Measurements from ENCODE around the gene PPP2CA.

Gene PPP2CA

DNA sequence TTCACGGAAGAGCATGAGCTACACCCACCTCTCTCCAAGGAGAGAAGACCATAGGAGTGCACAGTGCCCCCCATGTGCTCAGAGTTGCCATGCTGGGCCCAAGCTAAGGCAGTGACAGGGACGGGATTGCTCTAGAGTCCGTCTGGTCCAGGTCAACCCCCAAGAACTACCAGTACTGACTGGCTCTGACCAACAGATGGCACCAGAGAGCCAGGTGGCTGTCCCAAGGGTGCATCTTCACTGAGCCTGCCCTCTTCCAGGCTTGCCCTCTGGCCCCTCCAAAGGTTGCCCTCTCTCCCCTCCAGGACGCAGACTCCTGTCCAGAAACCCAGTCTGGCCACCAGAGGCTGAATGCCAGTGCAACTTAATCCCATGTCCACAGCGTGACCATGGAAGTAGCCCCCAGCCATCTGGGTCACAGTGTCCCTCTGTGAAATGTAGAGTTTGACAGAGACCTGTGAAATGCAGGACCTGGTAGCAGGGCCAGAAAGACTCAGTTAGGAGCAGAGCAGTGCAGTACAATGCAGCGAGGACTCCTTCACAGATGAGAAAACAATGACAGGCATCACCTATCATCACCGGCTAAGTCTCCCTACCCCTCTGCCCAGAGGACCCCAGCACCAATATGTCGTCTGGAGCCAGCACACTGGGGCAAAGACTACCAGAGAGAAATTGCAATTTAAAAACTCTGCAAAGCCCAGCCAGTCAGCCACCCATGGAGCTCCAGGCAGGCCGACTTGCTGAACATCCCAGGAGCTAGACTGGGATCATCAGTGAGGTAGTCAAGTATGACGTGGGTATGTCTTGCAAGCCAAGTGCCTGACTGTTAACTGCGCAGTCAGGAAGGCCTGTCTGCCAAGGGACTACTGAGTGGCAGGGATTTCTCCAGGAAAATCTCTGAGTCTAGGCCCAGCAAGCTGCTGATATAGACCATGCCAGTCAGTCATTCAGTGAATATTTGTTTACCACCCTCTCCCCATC, 41.4 kb downstream of the PPP2CA start:
- Histone ChIP-seq H3K27ac (no peak overlapping the region), H3K4me3 (no peak overlapping the region), H3K4me2 (no peak overlapping the region), H3K4me1 (peaks cover 0 to 15% (median 0%) of the 10 kb centered on the region in 10 experiments; a peak in 7 of 20 replicates), H3K36me3 (no peaks in the 10 kb centered on the region), H3K9ac (peak overlapping the region in 1 of 11 experiments; percentile 2; a peak in 1 of 22 replicates), H3K27me3 (no peaks in the 10 kb centered on the region), H3K9me3 (replicated peaks in 1 of 11) (no peaks in the 10 kb centered on the region), H4K20me1 (peaks cover 0 to 26% (median 9%) of the 10 kb centered on the region in 11 experiments; a peak in 11 of 22 replicates)
- TF ChIP-seq Cebpa-rat (IDR thresholded peaks at IDR 0.05) = no peak

DNA sequence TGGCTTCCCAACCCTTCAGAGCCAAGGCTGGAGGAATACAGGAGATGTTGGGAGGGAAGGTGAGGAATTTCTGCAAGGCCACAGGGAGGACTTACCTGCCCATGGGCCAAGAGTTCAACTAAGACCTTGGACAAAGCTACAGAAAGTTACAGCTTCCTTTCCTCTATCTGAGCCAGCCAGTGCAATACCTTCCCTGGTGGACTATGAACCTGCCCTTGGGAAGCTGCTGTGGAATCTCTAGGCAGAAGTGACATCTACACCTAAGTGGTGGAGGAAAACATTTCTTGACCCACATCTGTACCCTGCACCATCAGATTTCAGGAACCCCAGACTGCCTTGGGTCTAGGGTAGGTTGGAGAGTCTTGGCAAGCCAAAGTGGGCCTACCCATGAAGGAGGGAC, 42.4 kb downstream of the PPP2CA start:
- no peaks in the 10 kb centered on the region for H3K36me3 ChIP-seq
- no peak overlapping the region for H3K4me3 ChIP-seq
- H3K4me2 ChIP-seq = no peak overlapping the region
- H4K20me1 ChIP-seq = peaks cover 0 to 20% (median 5%) of the 10 kb centered on the region in 11 experiments; a peak in 11 of 22 replicates
- no peaks in the 10 kb centered on the region for H3K9me3 ChIP-seq (replicated peaks in 1 of 11)
- no peak for TF ChIP-seq Cebpa-rat (IDR thresholded peaks at IDR 0.05)
- H3K27ac ChIP-seq = no peak overlapping the region
- H3K4me1 ChIP-seq = peaks cover 0 to 7% (median 0%) of the 10 kb centered on the region in 10 experiments; a peak in 6 of 20 replicates
- 0 out of 22 replicates have a peak overlapping the region, but pooled peaks of 1 of the 11 experiments have one; percentile 2 for H3K9ac ChIP-seq
- no peaks in the 10 kb centered on the region for H3K27me3 ChIP-seq

DNA sequence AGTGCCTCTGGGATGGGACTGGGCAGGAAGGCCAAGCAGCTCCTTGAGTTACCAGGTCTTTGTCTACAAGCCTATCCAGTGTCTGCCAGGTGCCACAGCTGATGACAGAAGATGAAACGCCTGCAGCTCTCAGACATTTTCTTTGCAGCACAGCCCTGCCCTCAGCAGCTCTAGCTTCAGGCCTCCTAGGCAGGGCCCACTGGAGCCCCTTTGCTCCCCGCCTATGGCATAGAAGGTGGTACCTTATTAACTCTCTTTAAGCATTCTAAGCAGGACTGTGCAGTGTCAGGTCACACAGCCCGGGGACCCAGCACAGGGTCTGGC, 47.8 kb downstream of the PPP2CA start:
- H3K27me3 ChIP-seq = no peaks in the 10 kb centered on the region
- H3K4me2 ChIP-seq = peak overlapping the region; percentile 83 to 97 (median 93)
- peak overlapping the region in 9 of 11 experiments; percentile 93 to 100 (median 100); a peak in 16 of 22 replicates for H3K27ac ChIP-seq
- H3K9ac ChIP-seq = peak overlapping the region in 10 of 11 experiments; percentile 91 to 100 (median 100); a peak in 20 of 22 replicates
- no peak for TF ChIP-seq Cebpa-rat (IDR thresholded peaks at IDR 0.05)
- H3K9me3 ChIP-seq (replicated peaks in 1 of 11) = no peaks in the 10 kb centered on the region
- H3K4me1 ChIP-seq = peaks cover 17 to 27% (median 26%) of the 10 kb centered on the region in 10 experiments
- H4K20me1 ChIP-seq = peaks cover 34 to 37% (median 36%) of the 10 kb centered on the region in 11 experiments; a peak in 21 of 22 replicates
- peaks cover 8 to 13% (median 9%) of the 10 kb centered on the region in 11 experiments for H3K36me3 ChIP-seq
- peak overlapping the region in 8 of 10 experiments; percentile 70 to 99 (median 94); a peak in 14 of 20 replicates for H3K4me3 ChIP-seq

DNA sequence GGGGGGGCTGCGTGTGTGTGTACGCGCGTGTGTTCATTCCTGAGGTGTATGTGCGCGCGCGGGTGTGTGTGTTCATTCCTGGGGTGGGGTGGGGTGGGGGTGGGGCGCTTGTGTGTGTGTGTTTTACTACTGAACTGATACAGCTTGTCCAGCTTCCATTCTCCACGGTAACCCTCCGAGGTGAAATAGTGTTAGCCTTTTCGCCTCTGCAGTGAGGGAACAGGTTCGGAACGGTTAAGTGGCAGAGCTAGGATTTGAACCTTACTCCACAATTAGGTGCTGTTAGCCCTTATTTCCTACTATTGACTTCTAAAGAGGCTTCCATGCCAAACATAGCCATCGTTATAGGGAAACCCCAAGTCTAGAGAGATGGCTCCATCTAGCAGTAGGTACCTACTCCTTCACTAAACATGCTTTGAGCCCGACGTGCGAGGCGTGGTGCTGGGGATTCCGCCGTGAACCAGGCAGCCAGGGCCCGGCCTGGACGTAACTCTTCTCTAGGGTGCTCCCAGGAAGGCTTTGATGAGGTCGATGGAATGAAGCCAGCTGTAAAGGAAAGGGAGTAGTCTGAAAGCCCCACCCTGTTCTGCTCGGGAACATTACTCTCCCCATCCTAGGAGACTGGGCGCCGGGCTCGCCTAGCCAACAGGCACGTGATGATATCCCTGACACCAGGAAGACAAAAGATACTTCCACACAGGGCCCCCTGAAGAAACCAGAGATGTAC, 48.3 kb downstream of the PPP2CA start:
- peak overlapping the region; percentile 70 to 99 (median 96) for H3K4me3 ChIP-seq
- no peak for TF ChIP-seq Cebpa-rat (IDR thresholded peaks at IDR 0.05)
- peak overlapping the region; percentile 91 to 100 (median 100) for H3K9ac ChIP-seq
- peaks cover 13 to 19% (median 15%) of the 10 kb centered on the region in 11 experiments for H3K36me3 ChIP-seq
- peaks cover 37 to 42% (median 41%) of the 10 kb centered on the region in 11 experiments; a peak in 21 of 22 replicates for H4K20me1 ChIP-seq
- H3K27ac ChIP-seq = peak overlapping the region; percentile 93 to 100 (median 99)
- H3K4me1 ChIP-seq = peaks cover 17 to 27% (median 26%) of the 10 kb centered on the region in 10 experiments
- peak overlapping the region; percentile 83 to 97 (median 93) for H3K4me2 ChIP-seq
- no peaks in the 10 kb centered on the region for H3K27me3 ChIP-seq
- H3K9me3 ChIP-seq (replicated peaks in 1 of 11) = no peaks in the 10 kb centered on the region

DNA sequence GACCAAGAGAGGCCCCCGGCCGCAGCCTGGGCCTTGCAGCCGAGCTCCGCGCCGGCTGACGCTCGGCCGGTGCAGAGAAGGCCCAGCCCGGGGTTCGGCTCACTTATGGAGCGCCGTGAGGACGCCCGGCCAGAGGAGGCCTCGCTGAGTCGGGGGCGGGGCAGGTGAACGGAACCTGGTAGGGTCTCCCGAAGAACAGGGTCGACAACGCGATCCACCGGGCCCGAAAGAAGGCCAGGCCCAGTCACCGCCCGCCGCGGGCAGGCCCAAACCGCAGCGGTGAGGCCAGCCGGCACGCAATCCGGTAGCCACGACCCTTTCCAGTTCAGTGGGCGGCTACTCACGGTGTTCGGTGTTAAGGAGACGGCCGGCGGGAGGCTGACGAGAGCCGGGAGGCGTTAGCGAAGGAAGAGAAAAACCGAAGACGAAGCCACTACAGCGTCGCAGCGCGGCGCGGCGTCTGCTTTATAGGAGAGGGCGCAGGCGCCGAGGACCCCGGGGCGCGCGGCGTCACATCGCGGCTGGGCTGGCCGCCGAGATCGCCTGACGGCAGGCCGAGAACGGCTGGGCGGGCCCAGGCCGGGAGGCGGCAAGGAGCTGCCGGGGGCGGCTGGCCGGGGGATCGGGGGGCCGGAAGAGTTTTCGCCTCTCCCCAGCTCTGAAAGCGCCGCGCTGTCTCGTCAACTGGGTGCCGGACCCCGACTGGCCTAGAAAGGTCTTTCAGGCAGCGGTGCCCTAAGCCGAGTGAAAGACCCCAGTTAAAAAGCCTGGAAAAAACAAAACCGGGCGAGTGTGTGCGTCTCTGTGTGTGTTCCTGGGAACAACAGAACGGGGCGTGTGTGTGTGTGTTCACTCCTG, 49.1 kb downstream of the PPP2CA start, which contains the start of gene SKP1:
Gene SKP1, minus strand, starts transcription at position 440 of the 858 bp plus-strand sequence. CDS start 2,928 bp downstream, outside the sequence.
- Histone ChIP-seq H3K4me2 (peak within 1 kb of the TSS; percentile 83 to 97 (median 94)), H3K36me3 (peaks cover 21 to 26% (median 23%) of the 10 kb centered on the region in 11 experiments), H3K4me1 (peaks cover 17 to 27% (median 26%) of the 10 kb centered on the region in 10 experiments), H3K9ac (peak within 1 kb of the TSS; percentile 91 to 100 (median 100)), H3K4me3 (peak within 1 kb of the TSS; percentile 70 to 99 (median 96)), H3K27me3 (no peaks in the 10 kb centered on the region), H3K27ac (peak within 1 kb of the TSS; percentile 93 to 100 (median 99)), H4K20me1 (peaks cover 44 to 50% (median 48%) of the 10 kb centered on the region in 11 experiments; a peak in 21 of 22 replicates), H3K9me3 (replicated peaks in 1 of 11) (no peaks in the 10 kb centered on the region)
- TF ChIP-seq Cebpa-rat (IDR thresholded peaks at IDR 0.05) = no peak

DNA sequence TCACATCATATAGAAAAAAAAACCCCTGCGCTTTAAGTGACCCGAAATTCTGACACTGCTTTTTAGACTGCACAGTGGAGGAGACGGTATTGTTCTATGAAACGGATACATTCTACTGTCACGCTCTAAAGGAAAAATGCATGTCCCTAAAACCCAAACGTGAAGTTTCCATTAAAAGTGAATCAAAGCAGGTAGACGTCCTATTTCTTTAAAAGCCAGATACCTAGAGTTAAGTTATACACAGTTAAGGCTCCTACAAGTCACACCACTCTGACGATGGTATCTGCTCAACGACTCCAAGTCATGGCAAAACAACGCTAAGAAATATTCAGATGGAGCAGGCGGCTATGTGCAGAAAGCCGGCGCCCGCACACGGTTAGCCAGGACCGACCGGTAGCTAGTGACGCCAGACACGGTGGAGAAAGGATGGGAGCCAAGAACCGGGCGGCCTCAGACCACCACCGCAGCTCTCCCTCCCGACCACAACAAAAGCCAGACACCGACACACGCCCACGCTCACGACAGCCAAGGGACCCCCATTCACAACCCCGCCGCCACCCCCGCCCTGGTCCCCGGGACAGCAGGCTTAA, 49.9 kb downstream of the PPP2CA start:
- Histone ChIP-seq H3K4me1 (peaks cover 17 to 27% (median 26%) of the 10 kb centered on the region in 10 experiments), H3K9me3 (replicated peaks in 1 of 11) (no peaks in the 10 kb centered on the region), H3K36me3 (peaks cover 28 to 34% (median 30%) of the 10 kb centered on the region in 11 experiments), H3K27ac (peak overlapping the region; percentile 93 to 100 (median 99)), H3K27me3 (no peaks in the 10 kb centered on the region), H3K4me2 (peak overlapping the region; percentile 75 to 96 (median 87)), H4K20me1 (peaks cover 46 to 57% (median 56%) of the 10 kb centered on the region in 11 experiments; a peak in 21 of 22 replicates), H3K4me3 (peak overlapping the region; percentile 70 to 99 (median 96)), H3K9ac (peak overlapping the region; percentile 91 to 100 (median 100))
- TF ChIP-seq Cebpa-rat (IDR thresholded peaks at IDR 0.05) = no peak

Data from BLaER1 treated with 17β-estradiol and CSF1 and Interleukin-3, amounts not matched to agents 10 nM and 100 nM (cell line).